Mucosa of stomach (tissue), 1 donor: ENCODE results near the gene HJV.
A peak's percentile ranks its signal among the peaks of the same experiment; 100 is the strongest.

ENCODE experiments used
- H3K27me3 ChIP-seq: one replicate; pipeline ENCODE4 v1.7.0; 2013; ENCODE audit warnings: mild to moderate bottlenecking, low read length; ENCODE audit not compliant: control insufficient read depth, insufficient read depth
- H3K36me3 ChIP-seq: one replicate; pipeline ENCODE4 v1.7.0; 2013; ENCODE audit warnings: low read length; ENCODE audit not compliant: control insufficient read depth, insufficient read depth
- H3K4me1 ChIP-seq: one replicate; pipeline ENCODE4 v1.7.0; 2013; ENCODE audit warnings: mild to moderate bottlenecking, low read length; ENCODE audit not compliant: control insufficient read depth, insufficient read depth
- H3K4me3 ChIP-seq: one replicate; pipeline ENCODE4 v1.7.0; 2013; ENCODE audit warnings: low read length
- H3K9ac ChIP-seq: one replicate; pipeline ENCODE4 v1.7.0; 2013; ENCODE audit warnings: mild to moderate bottlenecking, low read length, moderate library complexity
- H3K9me3 ChIP-seq: one replicate; pipeline ENCODE4 v1.7.0; 2013; ENCODE audit warnings: mild to moderate bottlenecking, low read length, moderate library complexity; ENCODE audit not compliant: control insufficient read depth
- donor health status: Pancreatic carcinoma.

HJV gene

DNA sequence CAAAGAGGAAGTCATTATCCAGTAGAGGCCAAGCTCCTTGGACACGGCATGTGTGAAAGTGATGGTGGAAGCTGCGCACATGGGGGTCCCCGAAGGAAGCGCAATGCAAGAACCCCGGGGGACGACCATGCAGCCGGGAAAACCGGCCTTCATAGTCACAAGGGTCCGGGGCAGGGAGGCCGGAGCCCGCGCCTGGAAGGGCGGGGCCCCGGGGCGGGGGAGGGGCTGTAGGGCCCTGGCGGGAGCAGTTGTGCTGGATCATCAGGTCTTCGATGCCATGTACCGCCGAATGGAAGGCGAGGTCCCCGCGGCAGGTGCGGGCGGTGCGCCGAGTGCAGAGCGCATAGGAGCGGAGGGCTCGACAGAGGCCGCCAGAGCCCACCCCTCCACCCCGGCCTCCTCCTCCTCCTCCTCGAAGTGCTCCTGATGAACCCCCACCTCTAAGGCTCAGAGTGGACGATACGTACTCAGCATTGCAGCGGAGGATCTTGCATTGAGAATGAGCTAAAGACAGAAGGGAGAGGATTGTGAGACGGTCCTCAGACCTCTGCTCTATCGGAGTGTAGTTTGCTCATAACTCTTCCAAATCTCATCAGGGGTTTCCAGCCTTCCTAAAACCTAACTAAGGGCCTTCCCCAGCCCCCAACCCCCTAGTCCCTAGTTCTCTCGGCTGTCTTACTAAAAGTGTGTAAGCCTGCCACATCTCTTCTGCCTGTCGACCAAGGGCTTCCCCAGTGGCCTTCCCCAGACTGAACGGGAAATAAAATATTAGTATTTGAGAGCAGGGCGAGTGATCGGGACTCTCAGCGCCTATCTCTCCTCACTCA lies 2.1 kb downstream of the HJV start:
- no peaks in the 10 kb centered on the region for H3K36me3 ChIP-seq
- H3K27me3 ChIP-seq: peaks cover 41% of the 10 kb centered on the region
- H3K9me3 ChIP-seq: no peaks in the 10 kb centered on the region
- H3K4me3 ChIP-seq: no peak overlapping the region
- H3K9ac ChIP-seq: no peak overlapping the region
- H3K4me1 ChIP-seq: peaks cover 13% of the 10 kb centered on the region

DNA sequence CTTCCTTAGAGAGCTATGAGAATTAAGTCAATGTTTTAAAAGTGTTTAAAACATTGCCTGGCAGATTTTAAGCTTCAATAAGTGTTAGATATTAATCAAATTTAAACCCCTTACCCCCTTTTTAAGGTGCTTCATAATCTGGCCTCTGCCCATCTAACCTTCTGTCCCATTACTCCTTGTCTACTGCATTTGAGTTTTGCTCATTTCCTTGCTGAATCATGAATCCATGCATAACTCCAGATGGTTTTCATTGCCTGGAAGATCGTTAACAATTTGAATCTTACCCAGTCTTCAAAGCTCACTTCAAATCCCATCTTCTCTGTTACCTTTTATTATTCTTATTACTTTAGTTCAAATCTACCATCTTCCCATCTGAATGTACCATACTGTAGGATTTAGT lies 4.6 kb downstream of the HJV start:
- Histone ChIP-seq H3K27me3 (peaks cover 38% of the 10 kb centered on the region), H3K36me3 (no peaks in the 10 kb centered on the region), H3K4me1 (peaks cover 21% of the 10 kb centered on the region), H3K9ac (no peak overlapping the region), H3K9me3 (no peaks in the 10 kb centered on the region), H3K4me3 (no peak overlapping the region)

DNA sequence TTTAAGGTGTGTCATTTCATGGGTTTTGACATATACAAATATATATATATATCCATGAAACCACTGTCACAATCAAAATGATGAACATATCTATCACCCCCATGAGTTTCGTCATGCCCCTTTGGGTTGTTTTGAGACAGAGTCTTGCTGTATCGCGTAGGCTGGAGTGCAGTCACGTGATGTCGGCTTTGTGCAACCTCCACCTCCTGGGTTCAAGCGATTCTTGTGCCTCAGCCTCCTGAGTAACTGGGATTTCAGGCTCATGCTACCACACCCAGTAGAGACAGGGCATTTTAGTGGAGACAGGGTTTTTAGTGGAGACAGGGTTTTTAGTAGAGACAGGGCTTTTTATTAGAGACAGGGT lies 8.0 kb downstream of the HJV start:
- Histone ChIP-seq H3K4me3 (no peak overlapping the region), H3K4me1 (peaks cover 17% of the 10 kb centered on the region), H3K27me3 (peaks cover 8% of the 10 kb centered on the region), H3K9ac (no peak overlapping the region), H3K9me3 (no peaks in the 10 kb centered on the region), H3K36me3 (no peaks in the 10 kb centered on the region)

DNA sequence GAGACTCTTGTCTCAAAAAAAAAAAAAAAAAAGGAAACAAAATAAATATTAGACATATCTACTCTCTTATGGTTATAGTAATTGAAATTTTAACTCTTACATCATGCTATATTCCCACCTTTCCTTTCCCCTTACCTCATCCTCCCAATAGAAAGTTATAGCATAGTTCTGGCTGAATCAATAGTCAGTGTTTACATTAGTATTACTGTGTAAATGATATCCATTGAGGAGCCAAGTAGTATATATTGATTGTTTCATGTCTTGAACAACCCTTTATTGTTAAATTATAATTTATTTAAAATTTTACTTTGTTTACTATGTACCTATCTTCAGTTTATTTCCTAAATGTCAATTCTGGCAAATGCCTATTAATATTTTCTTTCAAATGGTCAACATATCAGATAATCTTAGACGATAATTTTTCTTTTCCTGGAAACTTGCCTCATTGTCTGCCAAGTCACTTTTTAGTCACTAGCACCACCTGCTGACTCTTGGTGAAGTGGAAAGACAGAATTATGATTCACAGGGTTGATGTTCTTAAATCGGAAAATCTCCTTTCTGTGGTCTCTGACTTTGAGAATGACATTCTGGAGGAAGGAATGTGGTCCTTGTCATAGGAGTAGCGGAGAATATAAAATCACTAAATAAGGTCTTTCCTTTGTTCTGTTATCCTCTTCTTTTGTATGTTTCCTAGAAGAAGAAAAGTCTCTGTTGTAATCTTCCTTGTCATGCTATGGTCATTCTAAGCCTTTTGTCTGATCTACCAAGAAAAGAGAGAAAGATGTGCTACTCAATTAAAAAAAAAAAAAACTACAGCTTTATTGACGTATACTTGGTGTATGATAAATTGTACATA lies 8.6 kb downstream of the HJV start:
- Histone ChIP-seq H3K36me3 (no peaks in the 10 kb centered on the region), H3K9me3 (no peaks in the 10 kb centered on the region), H3K4me3 (no peak overlapping the region), H3K27me3 (peaks cover 2% of the 10 kb centered on the region), H3K4me1 (peaks cover 17% of the 10 kb centered on the region), H3K9ac (no peak overlapping the region)

DNA sequence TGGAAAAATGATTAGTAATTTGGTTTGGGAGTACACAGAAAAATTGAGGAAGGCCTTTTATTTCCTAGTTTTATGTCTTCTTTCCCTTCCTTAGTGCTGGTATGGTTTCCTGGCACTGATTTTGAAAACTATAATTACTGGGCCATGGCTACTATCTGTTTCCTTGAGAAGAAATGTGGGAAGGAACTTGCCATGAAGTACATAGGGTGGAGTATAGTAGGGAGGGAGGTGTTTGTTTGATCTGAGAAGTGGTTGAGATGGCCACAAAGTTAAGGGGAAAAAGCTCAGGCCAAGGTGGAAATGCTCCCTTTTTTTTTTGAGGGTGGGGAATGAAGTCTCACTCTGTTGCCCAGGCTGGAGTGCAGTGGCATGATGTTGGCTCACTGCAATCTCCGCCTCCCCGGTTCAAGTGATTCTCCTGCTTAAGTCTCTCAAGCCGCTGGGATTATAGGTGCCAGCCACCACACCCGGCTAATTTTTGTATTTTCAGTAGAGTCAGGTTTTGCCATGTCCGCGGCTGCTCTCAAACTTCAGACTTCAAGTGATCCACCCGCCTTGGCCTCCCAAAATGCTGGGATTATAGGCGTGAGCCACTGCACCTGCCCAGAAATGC lies 11.3 kb downstream of the HJV start:
- peaks cover 20% of the 10 kb centered on the region for H3K4me1 ChIP-seq
- no peak overlapping the region for H3K4me3 ChIP-seq
- no peaks in the 10 kb centered on the region for H3K36me3 ChIP-seq
- no peak overlapping the region for H3K9ac ChIP-seq
- H3K9me3 ChIP-seq: no peaks in the 10 kb centered on the region
- H3K27me3 ChIP-seq: no peaks in the 10 kb centered on the region

DNA sequence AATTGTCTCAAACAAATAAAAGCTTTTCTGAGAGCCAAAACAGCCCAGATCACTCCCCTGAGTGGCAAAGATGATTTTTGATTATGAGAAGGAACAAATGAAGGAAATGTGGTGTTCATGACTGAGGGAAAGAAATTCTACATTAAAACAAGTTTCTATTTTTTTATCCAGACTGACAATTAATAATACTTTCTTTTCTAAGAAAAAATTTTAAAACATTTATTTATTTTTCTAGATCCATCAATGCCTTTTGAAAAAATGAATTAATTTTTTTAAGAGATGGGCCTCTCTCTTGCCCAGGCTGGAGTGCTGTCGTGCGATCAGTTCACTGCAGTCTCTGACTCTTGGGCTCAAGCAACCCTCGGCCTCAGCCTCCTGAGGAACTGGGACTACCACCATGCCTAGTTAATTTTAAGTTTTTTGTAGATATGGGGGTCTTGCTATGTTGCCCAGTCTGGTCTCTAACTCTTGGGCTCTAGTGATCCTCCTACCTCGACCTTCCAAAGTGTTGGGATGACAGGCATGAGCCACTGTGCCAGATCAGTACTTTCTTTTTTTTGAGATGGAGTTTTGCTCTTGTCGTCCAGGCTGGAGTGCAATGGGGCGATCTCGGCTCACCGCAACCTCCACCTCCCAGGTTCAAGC lies 13.9 kb downstream of the HJV start:
- Histone ChIP-seq H3K36me3 (no peaks in the 10 kb centered on the region), H3K9me3 (no peaks in the 10 kb centered on the region), H3K9ac (peak overlapping the region; percentile 44), H3K4me3 (no peak overlapping the region), H3K4me1 (peaks cover 18% of the 10 kb centered on the region), H3K27me3 (no peaks in the 10 kb centered on the region)

DNA sequence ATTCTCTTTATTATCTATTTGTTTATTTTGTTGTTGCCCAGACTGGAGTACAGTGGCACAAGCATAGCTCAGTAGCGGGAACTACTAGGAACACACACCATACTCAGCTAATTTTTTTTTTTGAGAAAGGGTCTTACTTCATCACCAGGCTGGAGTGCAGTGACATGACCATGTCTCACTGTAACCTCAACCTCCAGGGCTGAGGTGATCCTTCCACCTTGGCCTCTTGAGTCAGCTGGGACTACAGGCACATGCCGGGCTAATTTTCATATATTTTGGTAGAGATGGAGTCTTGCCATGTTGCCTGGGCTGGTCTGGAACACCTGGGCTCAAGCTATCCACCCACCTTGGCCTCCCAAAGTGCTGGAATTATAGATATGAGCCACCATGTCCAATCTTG lies 19.8 kb downstream of the HJV start:
- no peaks in the 10 kb centered on the region for H3K36me3 ChIP-seq
- no peaks in the 10 kb centered on the region for H3K9me3 ChIP-seq
- H3K27me3 ChIP-seq: no peaks in the 10 kb centered on the region
- no peak overlapping the region for H3K9ac ChIP-seq
- peaks cover 26% of the 10 kb centered on the region for H3K4me1 ChIP-seq
- no peak overlapping the region for H3K4me3 ChIP-seq

DNA sequence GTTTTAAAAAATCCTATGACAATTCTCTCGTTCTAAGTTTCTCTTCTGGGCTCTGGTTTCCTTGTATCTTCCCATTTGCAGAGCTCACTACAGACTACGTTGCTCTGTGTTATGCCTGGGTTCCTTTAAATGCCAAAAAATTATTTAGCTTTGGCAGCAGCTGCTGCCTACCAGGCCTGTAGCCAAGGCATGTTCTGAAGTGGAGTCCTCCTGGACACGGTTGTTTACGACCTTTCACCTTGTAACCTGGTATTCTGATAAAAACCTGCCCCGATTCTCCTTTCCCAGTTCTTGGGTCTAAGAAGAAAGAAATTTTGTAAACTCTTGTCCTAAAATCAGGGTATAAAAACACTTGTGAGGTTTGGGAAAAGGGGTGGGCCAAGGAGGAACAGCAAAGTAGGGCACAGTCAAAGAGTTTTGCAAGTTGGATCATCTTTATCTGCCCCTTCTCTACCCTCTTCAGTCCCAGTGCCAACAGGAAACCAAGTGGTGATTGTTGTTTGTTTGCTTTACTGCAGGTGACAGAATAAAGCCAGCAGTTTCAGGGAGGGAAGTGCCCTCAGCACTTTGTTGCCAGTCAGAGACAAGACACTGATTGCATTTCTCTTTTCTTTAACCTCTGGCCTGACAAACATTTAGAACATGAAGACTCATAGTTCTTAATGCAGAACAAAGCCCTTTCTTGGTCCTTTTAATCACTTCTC lies 22.1 kb downstream of the HJV start:
- Histone ChIP-seq H3K4me1 (peaks cover 26% of the 10 kb centered on the region), H3K36me3 (peaks cover 9% of the 10 kb centered on the region), H3K9me3 (no peaks in the 10 kb centered on the region), H3K27me3 (no peaks in the 10 kb centered on the region), H3K9ac (peak overlapping the region; percentile 56), H3K4me3 (no peak overlapping the region)

DNA sequence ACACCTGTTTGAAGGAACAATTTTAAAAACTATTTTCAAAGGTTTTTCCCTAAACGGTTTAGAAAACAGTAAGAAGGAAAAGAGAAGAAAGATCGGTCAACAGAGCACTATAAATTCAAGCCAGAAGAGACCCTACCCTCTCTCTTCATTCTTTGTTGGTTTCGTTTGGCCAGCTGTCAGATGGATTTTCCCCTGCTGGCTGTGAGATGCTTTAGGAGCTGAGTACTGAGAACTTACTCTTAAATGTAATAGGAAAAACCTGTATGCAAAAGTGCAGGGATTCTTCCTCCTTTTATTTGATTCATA lies 23.9 kb downstream of the HJV start:
- H3K27me3 ChIP-seq: no peaks in the 10 kb centered on the region
- peaks cover 36% of the 10 kb centered on the region for H3K4me1 ChIP-seq
- H3K9me3 ChIP-seq: no peaks in the 10 kb centered on the region
- peak overlapping the region; percentile 2 for H3K4me3 ChIP-seq
- H3K9ac ChIP-seq: peak overlapping the region; percentile 83
- H3K36me3 ChIP-seq: peaks cover 20% of the 10 kb centered on the region

DNA sequence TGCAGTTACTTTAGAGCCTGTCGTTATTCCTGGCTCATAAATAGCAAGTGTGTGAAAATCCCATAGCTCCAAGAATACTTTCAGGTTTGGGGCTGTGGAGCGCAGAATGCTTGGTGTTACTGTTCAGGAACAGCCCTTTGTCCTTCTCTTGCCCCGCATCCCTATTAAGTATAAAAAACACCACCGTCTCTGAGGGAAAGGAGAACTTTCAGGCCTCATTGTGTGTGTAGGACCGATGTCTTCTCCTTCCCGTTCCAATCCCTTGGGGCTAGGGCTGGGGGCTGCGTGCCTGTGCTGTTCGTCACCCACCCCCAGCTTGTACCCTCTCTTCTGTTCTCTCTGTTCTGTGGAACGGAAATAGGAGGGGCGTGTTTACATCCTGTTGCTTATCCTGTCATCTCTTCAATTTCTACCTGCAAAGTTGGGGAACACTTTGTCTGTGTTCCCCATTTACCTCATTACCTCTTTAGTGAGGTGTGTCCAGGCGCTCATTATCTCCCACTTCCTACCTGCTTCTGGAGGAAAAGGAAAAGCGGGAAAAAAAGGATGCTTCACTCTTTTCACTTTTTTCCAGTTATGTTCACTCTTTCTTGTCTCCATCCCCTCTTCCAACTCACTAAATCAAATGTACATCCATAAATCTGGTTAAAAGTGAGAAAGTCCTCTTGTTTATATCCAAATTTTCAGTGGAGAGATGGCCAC lies 24.4 kb downstream of the HJV start:
- H3K36me3 ChIP-seq: peaks cover 20% of the 10 kb centered on the region
- peak overlapping the region; percentile 83 for H3K9ac ChIP-seq
- H3K4me3 ChIP-seq: peak overlapping the region; percentile 61
- H3K27me3 ChIP-seq: no peaks in the 10 kb centered on the region
- H3K9me3 ChIP-seq: no peaks in the 10 kb centered on the region
- peaks cover 39% of the 10 kb centered on the region for H3K4me1 ChIP-seq

DNA sequence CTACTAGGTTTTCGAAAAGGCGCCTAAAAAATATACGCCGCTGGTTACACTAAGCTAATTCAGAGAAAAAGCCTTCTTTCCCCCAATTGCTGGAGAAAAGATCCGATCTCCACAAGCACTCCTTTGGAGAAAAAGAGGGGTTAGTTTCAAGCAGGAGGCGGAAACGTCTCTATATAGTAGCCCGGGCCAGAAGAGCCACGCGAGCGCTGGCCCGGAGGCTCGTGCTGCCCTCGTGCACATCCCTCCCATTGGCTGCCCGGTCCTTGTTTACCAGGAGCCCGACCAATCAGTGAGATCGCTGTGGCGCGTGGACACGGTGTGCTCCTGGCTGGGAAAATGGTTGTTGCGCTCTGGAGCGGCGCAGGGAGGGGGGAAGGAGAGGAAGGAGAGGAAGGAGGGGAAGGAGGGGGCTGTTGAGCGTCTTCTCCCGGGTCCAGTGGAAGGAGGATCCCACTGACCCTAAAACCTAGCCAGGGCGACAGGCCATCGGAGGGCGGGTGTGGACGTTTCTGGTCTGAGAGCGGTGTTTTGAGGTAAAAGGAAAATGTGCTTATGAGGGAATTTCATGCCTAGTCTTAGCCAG lies 25.0 kb downstream of the HJV start, which contains the start of gene TXNIP:
TXNIP (minus strand) TSS at position 147 of the 583 bp plus-strand sequence. CDS start 313 bp downstream, outside the sequence.
- H3K36me3 ChIP-seq: peaks cover 20% of the 10 kb centered on the region
- peak within 1 kb of the TSS; percentile 83 for H3K9ac ChIP-seq
- no peaks in the 10 kb centered on the region for H3K27me3 ChIP-seq
- H3K4me1 ChIP-seq: peaks cover 39% of the 10 kb centered on the region
- no peaks in the 10 kb centered on the region for H3K9me3 ChIP-seq
- H3K4me3 ChIP-seq: peak within 1 kb of the TSS; percentile 61
